NT2/D1 (cell line): ENCODE measurements around the gene RRBP1.

Experiments used
- DNase-seq: peaks from one replicate; pipeline ENCODE4 v3.0.0-alpha.2; 2011; ENCODE audit warnings: low read depth, low spot score
- H3K27me3 ChIP-seq: 2 replicates; pipeline ENCODE4 v1.6.0; 2011; ENCODE audit warnings: mild to moderate bottlenecking; ENCODE audit not compliant: insufficient read length, insufficient read depth
- H3K36me3 ChIP-seq: 2 replicates; pipeline ENCODE4 v1.6.1; 2011; ENCODE audit warnings: mild to moderate bottlenecking, low read length, mixed read lengths; ENCODE audit not compliant: insufficient read depth, insufficient read length
- H3K4me1 ChIP-seq: 2 replicates; pipeline ENCODE4 v1.5.1; 2011; ENCODE audit not compliant: insufficient read depth, insufficient read length
- H3K4me3 ChIP-seq: 2 replicates; pipeline ENCODE4 v1.5.1; 2011; ENCODE audit warnings: low read depth; ENCODE audit not compliant: insufficient read length
- H3K9ac ChIP-seq: 2 replicates; pipeline ENCODE4 v1.6.0; 2011; ENCODE audit warnings: low read depth; ENCODE audit not compliant: insufficient read length
- H3K9me3 ChIP-seq: 2 replicates; pipeline ENCODE4 v1.5.1; 2011; ENCODE audit warnings: mild to moderate bottlenecking, low read length; ENCODE audit not compliant: insufficient read depth
- SUZ12 ChIP-seq: IDR thresholded peaks from 2 replicates; pipeline ENCODE4 v1.6.1; 2011; ENCODE audit not compliant: insufficient read length, insufficient read depth; ENCODE audit errors: extremely low read depth
- YY1 ChIP-seq: IDR thresholded peaks from 2 replicates; pipeline ENCODE4 v1.6.1; 2011; ENCODE audit not compliant: insufficient read length, insufficient read depth
- ZNF274 ChIP-seq: IDR thresholded peaks from 2 replicates; pipeline ENCODE4 v1.6.1; 2011; ENCODE audit warnings: mild to moderate bottlenecking, low read depth, low read length

RRBP1 gene

GRCh38 chr20:17568972-17569521 is 113.0 kb downstream of the RRBP1 start:
- H3K4me3 ChIP-seq: peak overlapping the region; percentile 49
- H3K9me3 ChIP-seq: no peaks in the 10 kb centered on the region
- DNase-seq: peak; percentile 6
- peaks cover 14% of the 10 kb centered on the region for H3K36me3 ChIP-seq
- H3K9ac ChIP-seq: peak overlapping the region; percentile 76
- no peaks in the 10 kb centered on the region for H3K27me3 ChIP-seq
- no peaks in the 10 kb centered on the region for H3K4me1 ChIP-seq
- no peak for TF ChIP-seq YY1
- no peak for TF ChIP-seq SUZ12
- no peak for TF ChIP-seq ZNF274

GRCh38 chr20:17568045-17568788 is 113.8 kb downstream of the RRBP1 start:
- H3K36me3 ChIP-seq: peaks cover 10% of the 10 kb centered on the region
- no peak for DNase-seq
- H3K9me3 ChIP-seq: no peaks in the 10 kb centered on the region
- H3K27me3 ChIP-seq: no peaks in the 10 kb centered on the region
- H3K9ac ChIP-seq: peak overlapping the region; percentile 76
- H3K4me3 ChIP-seq: peak overlapping the region; percentile 49
- H3K4me1 ChIP-seq: no peaks in the 10 kb centered on the region
- TF ChIP-seq SUZ12 (no peak), ZNF274 (no peak), YY1 (no peak)

GRCh38 chr20:17566345-17566744 is 115.7 kb downstream of the RRBP1 start:
- Histone ChIP-seq H3K9me3 (no peaks in the 10 kb centered on the region), H3K4me1 (no peaks in the 10 kb centered on the region), H3K27me3 (no peaks in the 10 kb centered on the region), H3K36me3 (no peaks in the 10 kb centered on the region), H3K4me3 (no peak overlapping the region), H3K9ac (no peak overlapping the region)
- TF ChIP-seq SUZ12: no peak
- TF ChIP-seq ZNF274: no peak
- TF ChIP-seq YY1: no peak
- no peak for DNase-seq

GRCh38 chr20:17565169-17565845 is 116.7 kb downstream of the RRBP1 start:
- no peaks in the 10 kb centered on the region for H3K4me1 ChIP-seq
- no peak overlapping the region for H3K4me3 ChIP-seq
- TF ChIP-seq SUZ12 (no peak), ZNF274 (no peak), YY1 (no peak)
- DNase-seq: no peak
- H3K27me3 ChIP-seq: no peaks in the 10 kb centered on the region
- H3K36me3 ChIP-seq: no peaks in the 10 kb centered on the region
- no peaks in the 10 kb centered on the region for H3K9me3 ChIP-seq
- H3K9ac ChIP-seq: no peak overlapping the region
